ENCODE data around the gene PCDHA3.
"Not testable (repeated sequence)": the region's sequence is repeated elsewhere in the genome, so short reads cannot be mapped to it uniquely, and the experiment has no call there.

The PCDHA3 gene

GRCh38 chr5:140767444-140767843 is 33.4 kb upstream of the PCDHA3 start:
- H3K79me2 ChIP-seq (ENCODE audit: insufficient read depth, low read length), result no peaks in the 10 kb centered on the region
- H3K27ac ChIP-seq (ENCODE audit: low read depth, low read length, poor library complexity, severe bottlenecking), result no peak overlapping the region
- H3K9me3 ChIP-seq (ENCODE audit: low read length), result peaks cover 60% of the 10 kb centered on the region
- no peaks in the 10 kb centered on the region for H3K27me3 ChIP-seq (ENCODE audit: insufficient read depth, low read length)
- H3K36me3 ChIP-seq (ENCODE audit: insufficient read depth, low read length), result no peaks in the 10 kb centered on the region
- no peaks in the 10 kb centered on the region for H3K9me2 ChIP-seq (ENCODE audit: low read depth, low read length)
- TF ChIP-seq, protein P1, sequence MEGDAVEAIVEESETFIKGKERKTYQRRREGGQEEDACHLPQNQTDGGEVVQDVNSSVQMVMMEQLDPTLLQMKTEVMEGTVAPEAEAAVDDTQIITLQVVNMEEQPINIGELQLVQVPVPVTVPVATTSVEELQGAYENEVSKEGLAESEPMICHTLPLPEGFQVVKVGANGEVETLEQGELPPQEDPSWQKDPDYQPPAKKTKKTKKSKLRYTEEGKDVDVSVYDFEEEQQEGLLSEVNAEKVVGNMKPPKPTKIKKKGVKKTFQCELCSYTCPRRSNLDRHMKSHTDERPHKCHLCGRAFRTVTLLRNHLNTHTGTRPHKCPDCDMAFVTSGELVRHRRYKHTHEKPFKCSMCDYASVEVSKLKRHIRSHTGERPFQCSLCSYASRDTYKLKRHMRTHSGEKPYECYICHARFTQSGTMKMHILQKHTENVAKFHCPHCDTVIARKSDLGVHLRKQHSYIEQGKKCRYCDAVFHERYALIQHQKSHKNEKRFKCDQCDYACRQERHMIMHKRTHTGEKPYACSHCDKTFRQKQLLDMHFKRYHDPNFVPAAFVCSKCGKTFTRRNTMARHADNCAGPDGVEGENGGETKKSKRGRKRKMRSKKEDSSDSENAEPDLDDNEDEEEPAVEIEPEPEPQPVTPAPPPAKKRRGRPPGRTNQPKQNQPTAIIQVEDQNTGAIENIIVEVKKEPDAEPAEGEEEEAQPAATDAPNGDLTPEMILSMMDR (IDR thresholded peaks at IDR 0.05; ENCODE audit: low read length), result no peak
- TF ChIP-seq EZH2 (IDR thresholded peaks at IDR 0.05; ENCODE audit: borderline replicate concordance, low read length), result no peak
- no peaks in the 10 kb centered on the region for H3F3A ChIP-seq (ENCODE audit: insufficient read depth, low read length)
- no peaks in the 10 kb centered on the region for H3K4me1 ChIP-seq (ENCODE audit: insufficient read depth, low read length, severe bottlenecking)
- no peak overlapping the region for H3K4me3 ChIP-seq (ENCODE audit: low read depth, low read length, poor library complexity, severe bottlenecking)
- no peak overlapping the region for H2AFZ ChIP-seq (ENCODE audit: low read length)
- H3K4me2 ChIP-seq (ENCODE audit: low read length), result no peak overlapping the region
- H3K9ac ChIP-seq (ENCODE audit: low read length), result no peak overlapping the region
- H4K20me1 ChIP-seq (ENCODE audit: insufficient read depth, low read length), result no peaks in the 10 kb centered on the region

GRCh38 chr5:140780512-140780911 is 20.3 kb upstream of the PCDHA3 start:
- Histone ChIP-seq H3K4me3 (ENCODE audit: low read depth, low read length, poor library complexity, severe bottlenecking) (no peak overlapping the region), H3F3A (ENCODE audit: insufficient read depth, low read length) (no peaks in the 10 kb centered on the region), H3K9me2 (ENCODE audit: low read depth, low read length) (no peaks in the 10 kb centered on the region), H3K4me1 (ENCODE audit: insufficient read depth, low read length, severe bottlenecking) (no peaks in the 10 kb centered on the region), H3K27me3 (ENCODE audit: insufficient read depth, low read length) (no peaks in the 10 kb centered on the region), H3K4me2 (ENCODE audit: low read length) (no peak overlapping the region), H3K36me3 (ENCODE audit: insufficient read depth, low read length) (no peaks in the 10 kb centered on the region), H3K79me2 (ENCODE audit: insufficient read depth, low read length) (no peaks in the 10 kb centered on the region), H3K9ac (ENCODE audit: low read length) (no peak overlapping the region), H3K9me3 (ENCODE audit: low read length) (peaks cover 3% of the 10 kb centered on the region; the same call in 1 of the 2 replicates), H4K20me1 (ENCODE audit: insufficient read depth, low read length) (no peaks in the 10 kb centered on the region), H2AFZ (ENCODE audit: low read length) (no peak overlapping the region), H3K27ac (ENCODE audit: low read depth, low read length, poor library complexity, severe bottlenecking) (no peak overlapping the region)
- TF ChIP-seq EZH2 (IDR thresholded peaks at IDR 0.05; ENCODE audit: borderline replicate concordance, low read length), result no peak
- TF ChIP-seq, protein P1 (IDR thresholded peaks at IDR 0.05; ENCODE audit: low read length), result no peak

- no peaks in the 10 kb centered on the region for H3K9me2 ChIP-seq (ENCODE audit: low read depth, low read length)
- H3K9ac ChIP-seq (ENCODE audit: low read length), result no peak within 1 kb of the TSS
- H3K79me2 ChIP-seq (ENCODE audit: insufficient read depth, low read length), result no peaks in the 10 kb centered on the region
- no peaks in the 10 kb centered on the region for H4K20me1 ChIP-seq (ENCODE audit: insufficient read depth, low read length)
- no peak within 1 kb of the TSS for H3K27ac ChIP-seq (ENCODE audit: low read depth, low read length, poor library complexity, severe bottlenecking)
- H3K4me1 ChIP-seq (ENCODE audit: insufficient read depth, low read length, severe bottlenecking), result no peaks in the 10 kb centered on the region
- H3K9me3 ChIP-seq (ENCODE audit: low read length), result no peaks in the 10 kb centered on the region; the same call in none of the 2 replicates
- no peak within 1 kb of the TSS for H2AFZ ChIP-seq (ENCODE audit: low read length)
- TF ChIP-seq, protein P1 (IDR thresholded peaks at IDR 0.05; ENCODE audit: low read length), result peak; percentile 25; the same call in 1 of the 2 replicates
- no peak for TF ChIP-seq EZH2 (IDR thresholded peaks at IDR 0.05; ENCODE audit: borderline replicate concordance, low read length)
- H3K27me3 ChIP-seq (ENCODE audit: insufficient read depth, low read length), result no peaks in the 10 kb centered on the region
- H3F3A ChIP-seq (ENCODE audit: insufficient read depth, low read length), result no peaks in the 10 kb centered on the region
- H3K4me3 ChIP-seq (ENCODE audit: low read depth, low read length, poor library complexity, severe bottlenecking), result no peak within 1 kb of the TSS
- H3K4me2 ChIP-seq (ENCODE audit: low read length), result no peak within 1 kb of the TSS
- H3K36me3 ChIP-seq (ENCODE audit: insufficient read depth, low read length), result no peaks in the 10 kb centered on the region
Observed at GRCh38 chr5:140785905-140786686, 14.8 kb upstream of the PCDHA3 start, which contains the start of gene PCDHA1. Gene PCDHA1 (plus strand): TSS chr5:140786140.

DNA sequence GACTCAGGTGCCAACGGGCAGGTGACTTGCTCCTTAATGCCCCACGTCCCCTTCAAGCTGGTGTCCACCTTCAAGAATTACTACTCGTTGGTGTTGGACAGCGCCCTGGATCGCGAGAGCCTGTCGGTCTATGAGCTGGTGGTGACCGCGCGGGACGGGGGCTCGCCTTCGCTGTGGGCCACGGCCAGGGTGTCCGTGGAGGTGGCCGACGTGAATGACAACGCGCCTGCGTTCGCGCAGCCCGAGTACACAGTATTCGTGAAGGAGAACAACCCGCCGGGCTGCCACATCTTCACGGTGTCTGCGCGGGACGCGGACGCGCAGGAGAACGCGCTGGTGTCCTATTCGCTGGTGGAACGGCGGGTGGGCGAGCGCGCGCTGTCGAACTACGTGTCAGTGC is 13.4 kb upstream of the PCDHA3 start:
- not testable (repeated sequence) for H2AFZ ChIP-seq (ENCODE audit: low read length); H3K9ac ChIP-seq (ENCODE audit: low read length); H3K4me1 ChIP-seq (ENCODE audit: insufficient read depth, low read length, severe bottlenecking); H3K4me3 ChIP-seq (ENCODE audit: low read depth, low read length, poor library complexity, severe bottlenecking); H3K27ac ChIP-seq (ENCODE audit: low read depth, low read length, poor library complexity, severe bottlenecking); H3K9me2 ChIP-seq (ENCODE audit: low read depth, low read length); H3F3A ChIP-seq (ENCODE audit: insufficient read depth, low read length); H3K27me3 ChIP-seq (ENCODE audit: insufficient read depth, low read length); H3K4me2 ChIP-seq (ENCODE audit: low read length); H3K36me3 ChIP-seq (ENCODE audit: insufficient read depth, low read length); H3K9me3 ChIP-seq (ENCODE audit: low read length); H4K20me1 ChIP-seq (ENCODE audit: insufficient read depth, low read length); H3K79me2 ChIP-seq (ENCODE audit: insufficient read depth, low read length)

- not testable (repeated sequence) for H3K79me2 ChIP-seq (ENCODE audit: insufficient read depth, low read length); H3F3A ChIP-seq (ENCODE audit: insufficient read depth, low read length); H3K4me1 ChIP-seq (ENCODE audit: insufficient read depth, low read length, severe bottlenecking); H3K4me2 ChIP-seq (ENCODE audit: low read length); H3K9me3 ChIP-seq (ENCODE audit: low read length); H3K36me3 ChIP-seq (ENCODE audit: insufficient read depth, low read length); H3K9ac ChIP-seq (ENCODE audit: low read length); H3K27me3 ChIP-seq (ENCODE audit: insufficient read depth, low read length); H3K9me2 ChIP-seq (ENCODE audit: low read depth, low read length); H3K4me3 ChIP-seq (ENCODE audit: low read depth, low read length, poor library complexity, severe bottlenecking); H2AFZ ChIP-seq (ENCODE audit: low read length); H4K20me1 ChIP-seq (ENCODE audit: insufficient read depth, low read length); H3K27ac ChIP-seq (ENCODE audit: low read depth, low read length, poor library complexity, severe bottlenecking)
Observed at GRCh38 chr5:140787849-140788504, 12.9 kb upstream of the PCDHA3 start.
